ENCODE measurements around the gene P2RY4. TPM values are rescaled to one million over a fixed set of nuclear protein-coding genes. Genes with fewer than 3 reads are reported as not detected.

P2RY4 gene
- total RNA-seq, 6 donors from 2014 or later: 0.30 to 1.1 (median 0.64) TPM; not detected in 2

DNA sequence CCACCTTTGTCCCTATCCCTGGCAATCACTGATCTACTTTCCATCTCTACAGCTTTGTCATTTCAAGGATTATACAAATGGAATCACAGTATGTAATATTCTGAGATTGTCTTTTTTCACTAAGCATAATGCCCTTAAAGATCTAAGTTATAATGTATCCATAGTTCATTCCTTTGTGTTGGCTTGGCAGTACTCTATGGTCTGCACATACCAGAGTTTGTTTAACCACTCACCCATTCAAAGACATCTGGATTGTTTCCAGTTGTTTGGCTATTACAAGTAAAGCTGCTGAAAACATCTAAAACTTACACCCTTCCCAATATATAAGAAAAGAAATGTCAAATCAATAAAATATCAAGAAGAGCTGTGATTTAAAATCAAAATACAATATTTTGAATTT is 51.5 kb downstream of the P2RY4 start:
- Histone ChIP-seq H3K27ac (no peak overlapping the region), H3K27me3 (no peaks in the 10 kb centered on the region), H3K4me3 (no peak overlapping the region), H3K36me3 (no peaks in the 10 kb centered on the region), H3K4me1 (no peaks in the 10 kb centered on the region), H3K9me3 (no peaks in the 10 kb centered on the region)
- DNase-seq (no peak), ATAC-seq (ENCODE audit: low FRiP score in 2 of 2) (no peak)
- TF ChIP-seq POLR2A (IDR thresholded peaks at IDR 0.05) (no peak), EP300 (IDR thresholded peaks at IDR 0.05) (no peak), POLR2AphosphoS5 (IDR thresholded peaks at IDR 0.05) (no peak)

Small RNA genes lying within 50 kb of the gene (small RNA-seq; reads per million reads assigned to genes)
- gene RNA5SP507: 0 to 0.29 (median 0.11) reads per million in 4 donors

Other genes starting within 250 kb of the P2RY4 start
- under 1 TPM in 1 of 6 donors, not detected in 5; 0.67 TPM for gene AWAT2, start 210.3 kb downstream of the P2RY4 start, total RNA-seq
- not detected for gene OTUD6A, start 197.7 kb downstream of the P2RY4 start, total RNA-seq
- gene IGBP1, start 126.8 kb downstream of the P2RY4 start, total RNA-seq: 10 to 100 TPM; 35.3 to 62.1 (median 46.6) TPM
- not detected for gene DGAT2L6, start 82.7 kb downstream of the P2RY4 start, total RNA-seq
- not detected for gene AWAT1, start 25.5 kb downstream of the P2RY4 start, total RNA-seq
- gene ARR3, start 8.1 kb upstream of the P2RY4 start, total RNA-seq: not detected
- not detected for gene RAB41, start 22.0 kb upstream of the P2RY4 start, total RNA-seq
- gene PDZD11, start 29.7 kb upstream of the P2RY4 start, total RNA-seq: 10 to 100 TPM; 12.1 to 28.4 (median 21.4) TPM
- gene KIF4A, start 29.9 kb upstream of the P2RY4 start, total RNA-seq: 1 to 10 TPM in 3 of 6 donors, under 1 TPM in 3; under 0.01 to 2.6 (median 0.69) TPM
- gene GDPD2, start 163.1 kb upstream of the P2RY4 start, total RNA-seq: not detected
- 10 to 100 TPM; 11.2 to 29.9 (median 16.6) TPM for gene DLG3, start 184.6 kb upstream of the P2RY4 start, total RNA-seq